ENCODE results near the gene TTC34.
"Not testable (repeated sequence)": the region's sequence is repeated elsewhere in the genome, so short reads cannot be mapped to it uniquely, and the experiment has no call there.

DNA sequence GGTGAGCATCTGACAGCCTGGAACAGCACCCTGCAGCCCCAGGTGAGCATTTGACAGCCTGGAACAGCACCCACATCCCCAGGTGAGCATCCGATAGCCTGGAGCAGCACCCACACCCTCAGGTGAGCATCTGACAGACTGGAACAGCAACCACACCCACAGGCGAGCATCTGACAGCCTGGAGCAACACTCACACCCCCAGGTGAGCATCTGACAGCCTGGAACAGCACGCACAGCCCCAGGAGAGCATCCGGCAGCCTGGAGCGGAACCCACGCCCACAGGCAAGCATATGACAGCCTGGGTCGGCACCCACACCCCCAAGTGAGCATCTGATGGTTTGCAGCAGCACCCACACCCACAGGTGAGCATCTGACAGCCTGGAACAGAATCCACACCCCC lies 117.5 kb downstream of the TTC34 start:
- TF ChIP-seq, protein P1, sequence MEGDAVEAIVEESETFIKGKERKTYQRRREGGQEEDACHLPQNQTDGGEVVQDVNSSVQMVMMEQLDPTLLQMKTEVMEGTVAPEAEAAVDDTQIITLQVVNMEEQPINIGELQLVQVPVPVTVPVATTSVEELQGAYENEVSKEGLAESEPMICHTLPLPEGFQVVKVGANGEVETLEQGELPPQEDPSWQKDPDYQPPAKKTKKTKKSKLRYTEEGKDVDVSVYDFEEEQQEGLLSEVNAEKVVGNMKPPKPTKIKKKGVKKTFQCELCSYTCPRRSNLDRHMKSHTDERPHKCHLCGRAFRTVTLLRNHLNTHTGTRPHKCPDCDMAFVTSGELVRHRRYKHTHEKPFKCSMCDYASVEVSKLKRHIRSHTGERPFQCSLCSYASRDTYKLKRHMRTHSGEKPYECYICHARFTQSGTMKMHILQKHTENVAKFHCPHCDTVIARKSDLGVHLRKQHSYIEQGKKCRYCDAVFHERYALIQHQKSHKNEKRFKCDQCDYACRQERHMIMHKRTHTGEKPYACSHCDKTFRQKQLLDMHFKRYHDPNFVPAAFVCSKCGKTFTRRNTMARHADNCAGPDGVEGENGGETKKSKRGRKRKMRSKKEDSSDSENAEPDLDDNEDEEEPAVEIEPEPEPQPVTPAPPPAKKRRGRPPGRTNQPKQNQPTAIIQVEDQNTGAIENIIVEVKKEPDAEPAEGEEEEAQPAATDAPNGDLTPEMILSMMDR (conservative IDR thresholded peaks at IDR 0.05 in 1 of 2, IDR thresholded peaks at IDR 0.05 in 1 of 2; ENCODE audit: extremely low read depth in 1 of 2, insufficient read depth in 1 of 2, low read depth in 1 of 2, low read length in 2 of 2), result not testable (repeated sequence)
- TF ChIP-seq EZH2 (IDR thresholded peaks at IDR 0.05; ENCODE audit: borderline replicate concordance, low read length), result not testable (repeated sequence)

Measured in mammary epithelial cell (primary cell).